Subcutaneous adipose tissue (tissue), 4 donors: Measurements from ENCODE around the gene STK32B. TPM values are rescaled to one million over a fixed set of nuclear protein-coding genes. Genes with fewer than 3 reads are reported as not detected.

Source experiments
- CTCF ChIP-seq: fragments of 450-650 bp; IDR thresholded peaks from one replicate; pipeline ENCODE4 v1.5.1; 2016; ENCODE audit warnings: low read depth, mild to moderate bottlenecking, control low read depth, antibody characterized with exemption, moderate library complexity
- total RNA-seq, 4 donors: library from RNA; depleted of rRNA; stranded (reverse); fragments of >200 nt; gene quantifications; one replicate each; pipeline ENCODE4 v1.1.0, GENCODE V29; 2016

The STK32B gene
- total RNA-seq, 4 donors from 2014 or later, result 1.3 to 3.2 (median 2.3) TPM

GRCh38 chr4:5114950-5115349 lies 63.7 kb downstream of the STK32B start:
- TF ChIP-seq CTCF, result no peak

GRCh38 chr4:5118091-5118786 lies 67.0 kb downstream of the STK32B start:
- no peak for TF ChIP-seq CTCF

- no peak for TF ChIP-seq CTCF
Observed at GRCh38 chr4:5118994-5119835, 67.9 kb downstream of the STK32B start.

GRCh38 chr4:5120067-5120466 lies 68.8 kb downstream of the STK32B start:
- no peak for TF ChIP-seq CTCF

- TF ChIP-seq CTCF, result no peak
Observed at GRCh38 chr4:5120468-5120867, 69.2 kb downstream of the STK32B start.

GRCh38 chr4:5122114-5122513 lies 70.8 kb downstream of the STK32B start:
- TF ChIP-seq CTCF, result no peak

GRCh38 chr4:5124876-5125275 lies 73.6 kb downstream of the STK32B start:
- TF ChIP-seq CTCF, result no peak
